GM19238 (cell line): ENCODE measurements around the gene SETD6.
"Not testable (repeated sequence)": the region's sequence is repeated elsewhere in the genome, so short reads cannot be mapped to it uniquely, and the experiment has no call there.

ENCODE experiments used
- DNase-seq: peaks from one replicate; pipeline ENCODE4 v3.0.0; 2011; ENCODE audit warnings: low spot score; ENCODE audit not compliant: insufficient read length

Gene SETD6

DNA sequence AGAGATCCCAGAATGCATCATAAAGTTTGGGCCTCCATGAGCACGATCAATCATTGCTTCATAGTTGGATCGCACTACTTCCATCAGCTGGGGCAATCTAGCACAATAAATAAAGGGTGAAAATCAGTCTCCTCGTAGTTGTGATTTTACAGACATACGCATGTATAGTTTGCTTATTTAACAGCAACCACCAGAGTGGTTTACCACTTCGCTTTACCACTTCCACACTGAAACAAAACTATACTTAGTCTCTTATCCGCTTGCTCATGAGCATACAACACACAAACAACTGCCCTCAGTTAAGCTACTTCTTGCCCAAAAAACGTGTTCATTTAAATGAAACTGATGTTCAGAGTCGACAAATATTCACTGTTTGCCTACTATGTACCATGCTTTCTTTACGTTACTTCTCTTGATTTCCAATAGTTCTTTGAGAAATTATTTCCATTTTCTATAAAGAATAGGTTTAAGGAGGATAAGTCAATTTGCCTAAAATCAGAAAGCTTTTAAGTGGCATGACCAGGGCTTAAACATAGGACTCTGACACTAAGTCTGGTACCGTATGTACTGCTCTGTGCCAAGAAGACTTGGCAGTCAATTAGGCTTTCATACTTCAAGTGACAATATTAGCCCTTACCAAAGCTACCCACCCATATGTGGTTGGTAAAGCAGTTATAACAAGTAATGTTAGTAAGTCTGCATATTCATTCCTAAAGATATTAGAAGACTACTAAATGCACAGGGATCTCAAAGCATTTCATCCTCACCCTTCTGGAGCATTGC is 22.0 kb downstream of the SETD6 start:
- no peak for DNase-seq

DNA sequence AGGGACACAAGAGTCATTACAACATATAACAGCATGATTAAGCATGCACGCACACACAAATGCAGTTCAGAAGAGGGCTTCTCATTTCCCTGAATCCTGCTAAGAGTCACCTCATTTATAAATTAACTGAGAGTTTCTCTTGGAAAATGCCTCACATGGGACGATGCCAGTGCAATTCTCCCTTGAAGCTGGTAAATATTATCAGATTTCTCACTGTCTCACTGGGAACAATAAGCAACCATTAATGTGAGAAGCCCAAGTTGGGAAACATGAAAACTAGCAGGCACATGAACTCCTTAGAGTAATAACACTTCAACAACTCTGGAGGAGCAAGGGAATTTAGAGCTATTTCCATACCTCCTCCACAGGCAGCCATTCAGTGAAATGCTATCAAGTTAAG is 26.4 kb downstream of the SETD6 start:
- DNase-seq = no peak

GRCh38 chr16:58542291-58542690 is 27.0 kb downstream of the SETD6 start:
- DNase-seq = no peak

DNA sequence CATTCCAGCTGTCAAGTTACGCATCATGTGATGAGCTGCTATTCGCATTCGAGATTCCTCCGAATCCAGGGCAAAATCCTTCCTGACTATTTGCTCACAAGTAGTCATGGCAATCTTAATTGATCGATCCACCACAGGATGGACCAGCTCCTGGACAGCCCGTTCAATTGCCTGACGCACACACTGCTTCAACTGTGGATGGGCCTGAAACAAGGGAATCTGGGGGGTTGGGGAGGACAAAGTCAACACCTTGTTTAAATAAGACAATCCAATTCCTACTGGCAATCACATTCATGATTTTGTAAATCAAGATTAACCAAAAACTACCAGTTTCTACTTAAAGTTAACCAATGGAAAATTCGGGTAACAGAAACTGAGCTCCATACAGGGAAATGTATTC is 28.4 kb downstream of the SETD6 start:
- DNase-seq = no peak

DNA sequence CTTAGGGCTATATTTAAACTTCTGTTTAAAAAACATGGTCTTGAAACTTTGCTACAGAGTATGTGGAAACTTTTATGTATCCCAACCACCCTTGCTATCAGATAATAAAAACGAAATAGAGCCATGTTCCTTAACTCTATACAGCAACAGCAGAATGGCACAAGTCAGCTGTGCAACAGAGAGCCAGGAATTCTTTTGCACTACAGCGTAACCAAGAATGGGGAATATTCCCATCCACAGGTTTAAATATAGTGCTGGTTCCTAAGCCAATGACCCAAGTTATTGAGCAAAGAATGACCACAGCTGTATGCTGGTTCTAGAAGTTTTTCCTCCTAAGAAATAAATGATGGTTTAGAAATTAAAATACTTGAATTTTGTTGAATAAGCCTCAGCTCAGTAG is 33.1 kb downstream of the SETD6 start:
- no peak for DNase-seq

DNA sequence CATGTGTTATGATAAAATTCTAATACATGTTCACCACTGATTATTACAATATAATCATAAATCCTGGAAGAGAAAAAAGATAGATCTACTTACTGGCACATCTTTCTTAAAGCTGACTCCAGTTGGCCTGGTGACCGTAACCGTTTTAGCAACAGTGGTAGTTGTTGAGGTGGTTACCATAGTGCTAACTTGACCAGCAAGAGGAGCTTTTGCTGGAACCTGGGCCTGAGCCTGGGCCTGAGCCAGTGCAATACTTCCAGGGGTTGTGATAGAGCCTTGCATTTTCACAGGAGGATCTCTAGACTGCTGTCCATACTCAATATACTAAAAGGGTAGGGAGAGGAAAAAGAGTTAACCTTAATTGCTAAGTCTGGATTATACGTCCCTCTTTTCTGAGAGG is 36.2 kb downstream of the SETD6 start:
- no peak for DNase-seq

GRCh38 chr16:58556678-58557077 is 41.4 kb downstream of the SETD6 start:
- DNase-seq = no peak

DNA sequence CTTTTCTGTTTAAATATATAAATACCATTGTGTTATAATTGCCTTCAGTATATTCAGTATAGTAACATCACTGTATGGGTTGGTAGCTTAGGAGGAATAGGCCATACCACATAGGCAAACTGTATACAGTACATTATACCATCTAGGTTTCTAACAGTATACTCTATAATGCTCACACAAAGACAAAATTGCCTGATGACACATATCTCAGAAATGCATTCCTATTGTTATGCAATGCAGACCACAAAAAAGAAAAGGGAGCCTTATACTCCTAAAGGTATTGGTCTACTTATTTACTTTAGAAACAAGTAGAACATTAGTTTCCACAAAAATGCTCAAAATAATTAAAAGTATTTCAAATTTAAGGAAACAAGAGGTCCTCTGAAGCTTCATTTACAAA is 47.9 kb downstream of the SETD6 start:
- DNase-seq = no peak

GRCh38 chr16:58563775-58564174 is 48.5 kb downstream of the SETD6 start:
- no peak for DNase-seq

- DNase-seq = not testable (repeated sequence)
These were observed 50.4 kb downstream of the SETD6 start for GRCh38 chr16:58565697-58566096.
